Peyer's patch (tissue), 4 donors: ENCODE results near the gene ABHD2.

Experiments
- CTCF ChIP-seq, 6 experiments: fragments of 450-650 bp in 4 of 6; fragments of 200-600 bp in 2 of 6; sonication (generic) in 1 of 6; IDR thresholded peaks; one replicate each; pipeline ENCODE4 v1.5.1; 2017 to 2019; ENCODE audit warnings: antibody characterized with exemption in 6 of 6, mild to moderate bottlenecking in 3 of 6, moderate library complexity in 1 of 6
- POLR2A ChIP-seq, 2 donors: fragments of 450-650 bp; IDR thresholded peaks; one replicate each; pipeline ENCODE4 v1.5.1; 2017; ENCODE audit warnings: antibody characterized with exemption in 2 of 2, mild to moderate bottlenecking in 2 of 2, moderate library complexity in 2 of 2

- TF ChIP-seq CTCF (IDR thresholded peaks at IDR 0.05) (no peak), POLR2A (IDR thresholded peaks at IDR 0.05) (no peak)
Measured at GRCh38 chr15:89155656-89156055, 67.4 kb downstream of the ABHD2 start.
